H1 (cell line): ENCODE measurements around the gene SLC25A51. TPM values are rescaled to one million over a fixed set of nuclear protein-coding genes. Genes with fewer than 3 reads are reported as not detected.

ENCODE experiments used
- CHD1 ChIP-seq: IDR thresholded peaks from 2 replicates; pipeline ENCODE4 v1.6.1; 2012; ENCODE audit warnings: low read depth, low read length, improper control_type of control experiment
- SP1 ChIP-seq: IDR thresholded peaks from 2 replicates; pipeline ENCODE4 v1.6.1; 2011; ENCODE audit warnings: low read depth, low read length
- polyA plus RNA-seq, 7 experiments: library from polyadenylated mRNA; depleted of rRNA in 3 of 7; stranded (reverse) in 5 of 7; unstranded in 2 of 7; fragments of >200 nt in 5 of 7; fragments of 200-250 nt in 2 of 7; gene quantifications; 1 replicate in 5 of 7; 2 replicates in 1 of 7; 4 replicates in 1 of 7; pipeline versions ENCODE4 v1.2.1 to v1.2.3, GENCODE V29; 2011 to 2013; ENCODE audit warnings: missing spikeins in 2 of 7, mixed read lengths in 2 of 7
- total RNA-seq: library from RNA; stranded (reverse); fragmentation: NEBNext Ultra II Directional; extraction: Animal tissue kit (Norgen Biotek cat#: 25700); gene quantifications from 2 replicates; pipeline ENCODE4 v1.2.1, GENCODE V29; 2021
- TF ChIP-seq, protein P1 (sequence below): IDR thresholded peaks from 2 replicates; pipeline ENCODE4 v1.6.1; 2012; ENCODE audit warnings: inconsistent platforms

The SLC25A51 gene
- total and polyA plus RNA-seq, 2 of the 8 experiments (the other 6 are each of a cell fraction or from before 2014, with no cell fraction given), result 8.0 to 14.5 TPM

DNA sequence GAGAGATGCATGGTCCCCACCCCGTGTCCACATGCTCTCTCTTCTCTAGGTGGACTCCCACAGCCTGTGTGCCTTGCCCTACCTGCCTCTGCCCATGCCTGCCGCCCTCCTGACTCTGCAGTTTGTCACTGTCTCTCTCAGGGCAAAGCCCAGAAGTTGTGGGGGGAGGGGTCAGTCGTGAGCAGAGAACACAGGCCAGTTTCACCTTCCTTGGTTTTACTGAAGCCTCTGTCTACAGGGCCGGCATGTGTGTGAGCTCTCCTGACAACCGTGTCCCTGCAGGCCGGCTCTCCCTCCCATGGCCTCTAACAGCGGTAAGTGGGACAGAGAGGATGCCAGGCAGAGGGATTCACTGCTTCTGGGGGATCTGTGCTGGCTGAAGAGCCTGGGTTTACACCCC lies 43.5 kb upstream of the SLC25A51 start (continued):
- TF ChIP-seq, protein P1, sequence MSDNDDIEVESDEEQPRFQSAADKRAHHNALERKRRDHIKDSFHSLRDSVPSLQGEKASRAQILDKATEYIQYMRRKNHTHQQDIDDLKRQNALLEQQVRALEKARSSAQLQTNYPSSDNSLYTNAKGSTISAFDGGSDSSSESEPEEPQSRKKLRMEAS, result no peak
- TF ChIP-seq SP1 (no peak), CHD1 (no peak)
